HFFc6 (cell line): Measurements from ENCODE around the gene TTC33. TPM values are rescaled to one million over a fixed set of nuclear protein-coding genes. Genes with fewer than 3 reads are reported as not detected.

Source experiments
- DNase-seq: peaks from one replicate; pipeline ENCODE4 v3.0.0-alpha.2; 2018
- H3K27ac Mint-ChIP-seq: 2 replicates; pipeline ENCODE4 v1.8.0; 2020; ENCODE audit warnings: mild to moderate bottlenecking, mixed read lengths
- H3K27me3 Mint-ChIP-seq: 2 replicates; pipeline ENCODE4 v1.8.0; 2021; ENCODE audit warnings: mild to moderate bottlenecking, moderate library complexity, mixed read lengths; ENCODE audit not compliant: insufficient read depth
- H3K36me3 Mint-ChIP-seq: 2 replicates; pipeline ENCODE4 v1.8.0; 2021; ENCODE audit warnings: low read depth, mixed read lengths
- H3K4me1 Mint-ChIP-seq: 2 replicates; pipeline ENCODE4 v1.8.0; 2020; ENCODE audit warnings: low read depth, mixed read lengths
- H3K4me3 Mint-ChIP-seq: 2 replicates; pipeline ENCODE4 v1.8.0; 2020; ENCODE audit warnings: mild to moderate bottlenecking, moderate library complexity, mixed read lengths
- H3K9me3 Mint-ChIP-seq: 2 replicates; pipeline ENCODE4 v1.8.0; 2020; ENCODE audit warnings: mild to moderate bottlenecking, mixed read lengths
- CTCF ChIP-seq: fragments of 200-600 bp; sonication (generic); IDR thresholded peaks from 2 replicates; pipeline ENCODE4 v1.5.0; 2021; ENCODE audit warnings: antibody characterized with exemption, mild to moderate bottlenecking
- total RNA-seq, 6 experiments: library from RNA; stranded (reverse); fragmentation: NEBNext Ultra II Directional; extraction: Animal tissue kit (Norgen Biotek cat#: 25700); gene quantifications; 2 replicates in 1 of 6; 3 replicates in 5 of 6; pipeline ENCODE4 v1.2.3, GENCODE V29; 2021

The TTC33 gene
- total RNA-seq, 6 experiments from 2014 or later: 8.6 to 11.3 (median 9.8) TPM

- no peaks in the 10 kb centered on the region; the same call in 1 of the 2 replicates for H3K27me3 Mint-ChIP-seq
- no peaks in the 10 kb centered on the region for H3K36me3 Mint-ChIP-seq
- H3K9me3 Mint-ChIP-seq: no peaks in the 10 kb centered on the region
- no peak for TF ChIP-seq CTCF
- no peak overlapping the region for H3K4me3 Mint-ChIP-seq
- DNase-seq: no peak
- peaks cover 29% of the 10 kb centered on the region for H3K4me1 Mint-ChIP-seq
- H3K27ac Mint-ChIP-seq: no peak overlapping the region
Measured at GRCh38 chr5:40607202-40607601, 148.6 kb downstream of the TTC33 start.

- TF ChIP-seq CTCF: no peak
- no peak for DNase-seq
- peaks cover 38% of the 10 kb centered on the region for H3K4me1 Mint-ChIP-seq
- H3K4me3 Mint-ChIP-seq: no peak overlapping the region
- no peak overlapping the region; the same call in 1 of the 2 replicates for H3K27ac Mint-ChIP-seq
- no peaks in the 10 kb centered on the region for H3K36me3 Mint-ChIP-seq
- no peaks in the 10 kb centered on the region; the same call in 1 of the 2 replicates for H3K27me3 Mint-ChIP-seq
- H3K9me3 Mint-ChIP-seq: no peaks in the 10 kb centered on the region
Measured at GRCh38 chr5:40606077-40606765, 149.5 kb downstream of the TTC33 start.

- Mint-ChIP-seq H3K36me3 (no peaks in the 10 kb centered on the region), H3K4me3 (no peak overlapping the region), H3K27ac (no peak overlapping the region), H3K27me3 (no peaks in the 10 kb centered on the region; the same call in 1 of the 2 replicates), H3K4me1 (peaks cover 42% of the 10 kb centered on the region), H3K9me3 (no peaks in the 10 kb centered on the region)
- no peak for TF ChIP-seq CTCF
- DNase-seq: no peak
Measured at GRCh38 chr5:40605295-40605958, 150.3 kb downstream of the TTC33 start.

- no peak for TF ChIP-seq CTCF
- no peaks in the 10 kb centered on the region for H3K9me3 Mint-ChIP-seq
- H3K27me3 Mint-ChIP-seq: no peaks in the 10 kb centered on the region; the same call in 1 of the 2 replicates
- H3K27ac Mint-ChIP-seq: peak overlapping the region; percentile 26; the same call in 1 of the 2 replicates
- H3K36me3 Mint-ChIP-seq: no peaks in the 10 kb centered on the region
- H3K4me3 Mint-ChIP-seq: no peak overlapping the region
- DNase-seq: peak; percentile 41
- peaks cover 42% of the 10 kb centered on the region for H3K4me1 Mint-ChIP-seq
Measured at GRCh38 chr5:40603378-40603777, 152.4 kb downstream of the TTC33 start.

GRCh38 chr5:40601198-40601868 is 154.4 kb downstream of the TTC33 start:
- Mint-ChIP-seq H3K9me3 (no peaks in the 10 kb centered on the region), H3K4me3 (no peak overlapping the region), H3K4me1 (peaks cover 50% of the 10 kb centered on the region), H3K27me3 (peaks cover 2% of the 10 kb centered on the region; the same call in 1 of the 2 replicates), H3K36me3 (no peaks in the 10 kb centered on the region), H3K27ac (no peak overlapping the region)
- TF ChIP-seq CTCF: no peak
- DNase-seq: no peak
